B cell (primary cell): ENCODE measurements around the gene CABLES1.

Experiments used
- CTCF ChIP-seq: fragments of 200-600 bp; IDR thresholded peaks from one replicate; pipeline ENCODE4 v1.8.0; 2022; ENCODE audit warnings: antibody characterized with exemption, mild to moderate bottlenecking
- EZH2 ChIP-seq: IDR thresholded peaks from 2 replicates; pipeline ENCODE4 v1.6.1; 2012; ENCODE audit warnings: borderline replicate concordance, low read depth, mild to moderate bottlenecking, moderate library complexity, low read length; ENCODE audit not compliant: insufficient read depth, poor library complexity, severe bottlenecking

GRCh38 chr18:23121133-23121532 is 14.2 kb upstream of the CABLES1 start:
- TF ChIP-seq EZH2 (no peak), CTCF (no peak)
